ENCODE data around the gene CHRNA3.

The CHRNA3 gene

GRCh38 chr15:78638658-78639314 lies 18.0 kb upstream of the CHRNA3 start:
- in situ Hi-C loops (cut with HindIII; ENCODE audit: low sequenced_read_pairs) = no loop called here
- H3K4me3 ChIP-seq (ENCODE audit: low read depth, low read length) = no peak overlapping the region
- peak; percentile 11 for DNase-seq (ENCODE audit: low read depth)
- peak; percentile 68 for TF ChIP-seq CTCF (IDR thresholded peaks at IDR 0.05; ENCODE audit: low read depth, low read length, missing control alignments)

- in situ Hi-C loops (cut with HindIII; ENCODE audit: low sequenced_read_pairs) = no loop called here
- no peak for TF ChIP-seq CTCF (IDR thresholded peaks at IDR 0.05; ENCODE audit: low read depth, low read length, missing control alignments)
- no peak overlapping the region for H3K4me3 ChIP-seq (ENCODE audit: low read depth, low read length)
- DNase-seq (ENCODE audit: low read depth) = no peak
These were observed 17.1 kb upstream of the CHRNA3 start for GRCh38 chr15:78637776-78638435.

- DNase-seq (ENCODE audit: low read depth) = no peak
- H3K4me3 ChIP-seq (ENCODE audit: low read depth, low read length) = no peak overlapping the region
- TF ChIP-seq CTCF (IDR thresholded peaks at IDR 0.05; ENCODE audit: low read depth, low read length, missing control alignments) = no peak
- in situ Hi-C loops (cut with HindIII; ENCODE audit: low sequenced_read_pairs) = no loop called here
These were observed 15.6 kb upstream of the CHRNA3 start for GRCh38 chr15:78636378-78636859.

GRCh38 chr15:78635346-78635745 lies 14.6 kb upstream of the CHRNA3 start:
- no peak for TF ChIP-seq CTCF (IDR thresholded peaks at IDR 0.05; ENCODE audit: low read depth, low read length, missing control alignments)
- in situ Hi-C loops (cut with HindIII; ENCODE audit: low sequenced_read_pairs) = no loop called here
- no peak overlapping the region for H3K4me3 ChIP-seq (ENCODE audit: low read depth, low read length)
- no peak for DNase-seq (ENCODE audit: low read depth)

- TF ChIP-seq CTCF (IDR thresholded peaks at IDR 0.05; ENCODE audit: low read depth, low read length, missing control alignments) = no peak
- no peak overlapping the region for H3K4me3 ChIP-seq (ENCODE audit: low read depth, low read length)
- in situ Hi-C loops (cut with HindIII; ENCODE audit: low sequenced_read_pairs) = no loop called here
- no peak for DNase-seq (ENCODE audit: low read depth)
These were observed 13.7 kb upstream of the CHRNA3 start for GRCh38 chr15:78634210-78635145.

GRCh38 chr15:78633348-78633747 lies 12.6 kb upstream of the CHRNA3 start:
- no peak for TF ChIP-seq CTCF (IDR thresholded peaks at IDR 0.05; ENCODE audit: low read depth, low read length, missing control alignments)
- H3K4me3 ChIP-seq (ENCODE audit: low read depth, low read length) = no peak overlapping the region
- in situ Hi-C loops (cut with HindIII; ENCODE audit: low sequenced_read_pairs) = no loop called here
- DNase-seq (ENCODE audit: low read depth) = no peak

Data from astrocyte of the cerebellum (primary cell).